Activated CD4-positive, CD25-positive, alpha-beta regulatory T cell treated with anti-CD3 and anti-CD28 coated beads, Interleukin-2, amount 50 U/mL, for 72 hours (primary cell): ENCODE data around the gene SLC16A7.
"Not testable (repeated sequence)": the region's sequence is repeated elsewhere in the genome, so short reads cannot be mapped to it uniquely, and the experiment has no call there.

Experiments
- DNase-seq: peaks from one replicate; pipeline ENCODE4 v3.0.0; 2021

The SLC16A7 gene

DNA sequence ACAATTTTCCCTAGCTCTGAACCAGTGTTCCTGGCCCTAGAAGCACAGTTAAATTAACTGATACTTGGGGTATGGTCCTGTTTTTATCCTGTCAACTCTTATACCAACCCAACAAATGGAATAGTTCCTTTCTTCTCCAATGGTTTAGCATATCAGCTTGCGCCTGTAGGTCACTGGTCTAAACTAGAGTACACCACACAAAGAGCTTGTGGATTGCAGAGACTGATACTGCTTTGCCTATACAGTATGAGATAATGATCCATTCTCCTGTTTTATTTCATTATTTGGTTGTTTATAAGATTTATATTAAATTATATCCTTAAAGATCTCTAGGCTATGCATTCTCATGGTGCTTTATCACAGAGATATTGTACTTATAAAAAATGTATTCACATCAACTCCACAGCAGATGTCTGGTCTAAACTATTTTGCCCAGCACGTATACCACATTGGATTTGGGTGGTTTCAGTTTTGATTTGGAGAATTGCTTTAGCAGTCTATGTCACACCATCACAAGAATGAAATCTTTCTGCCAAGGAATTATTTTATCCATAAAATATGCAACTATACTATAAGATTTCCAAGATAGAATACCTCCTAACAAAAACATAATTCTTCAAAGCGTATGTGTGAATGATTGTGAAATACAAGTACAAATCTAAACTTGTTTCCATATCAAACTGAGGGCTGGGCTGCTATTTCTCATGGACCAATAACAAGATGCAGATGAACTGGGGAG, 142.1 kb downstream of the SLC16A7 start:
- no peak for DNase-seq

DNA sequence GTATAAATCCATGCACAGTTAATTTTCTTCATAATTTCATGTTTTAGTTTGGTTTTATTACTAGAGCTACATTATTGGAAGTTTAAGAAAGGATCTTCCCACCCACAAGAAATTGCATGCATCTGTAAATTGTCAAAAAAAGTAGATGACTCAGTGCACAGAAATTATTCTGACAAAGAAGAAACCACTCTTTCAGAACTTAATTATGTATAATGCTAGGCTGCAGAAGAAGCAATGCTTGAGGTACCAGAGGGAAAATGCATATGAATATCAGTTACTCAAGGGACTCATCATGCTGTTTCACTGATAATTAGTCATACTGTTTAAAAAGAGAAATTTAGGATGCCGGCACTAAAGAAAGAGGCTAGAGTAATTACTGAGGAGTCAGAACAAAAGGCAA, 147.0 kb downstream of the SLC16A7 start:
- no peak for DNase-seq

DNA sequence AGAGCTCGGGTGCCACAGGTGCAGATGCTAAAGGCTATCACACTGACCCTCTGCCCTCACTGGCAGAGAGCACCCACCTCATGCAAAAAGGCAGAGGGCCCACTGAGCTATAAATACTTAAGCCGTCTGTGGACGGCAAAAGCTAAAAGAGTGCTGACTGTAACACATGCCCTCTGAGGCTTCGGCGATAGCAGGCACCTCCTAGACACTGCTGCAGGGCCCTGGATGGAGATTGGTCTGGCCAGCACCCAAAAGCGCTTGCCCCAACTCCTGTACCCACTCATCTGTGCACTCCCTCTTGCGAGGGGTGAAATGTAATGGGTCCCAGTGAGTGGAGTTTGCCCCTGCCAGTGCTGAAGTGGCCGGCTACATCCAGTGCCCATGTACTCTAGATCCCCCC, 148.7 kb downstream of the SLC16A7 start:
- DNase-seq, result no peak

DNA sequence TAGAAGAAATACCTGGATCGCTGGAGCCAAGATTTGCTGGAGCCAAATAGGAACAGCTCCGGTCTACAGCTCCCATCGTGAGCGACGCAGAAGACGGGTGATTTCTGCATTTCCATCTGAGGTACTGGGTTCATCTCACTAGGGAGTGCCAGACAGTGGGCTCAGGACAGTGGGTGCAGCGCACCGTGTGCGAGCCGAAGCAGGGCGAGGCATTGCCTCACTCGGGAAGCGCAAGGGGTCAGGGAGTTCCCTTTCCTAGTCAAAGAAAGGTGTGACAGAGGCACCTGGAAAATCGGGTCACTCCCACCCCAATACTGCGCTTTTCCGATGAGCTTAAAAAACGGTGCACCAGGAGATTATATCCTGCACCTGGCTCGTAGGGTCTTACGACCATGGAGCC, 155.3 kb downstream of the SLC16A7 start:
- DNase-seq, result not testable (repeated sequence)

DNA sequence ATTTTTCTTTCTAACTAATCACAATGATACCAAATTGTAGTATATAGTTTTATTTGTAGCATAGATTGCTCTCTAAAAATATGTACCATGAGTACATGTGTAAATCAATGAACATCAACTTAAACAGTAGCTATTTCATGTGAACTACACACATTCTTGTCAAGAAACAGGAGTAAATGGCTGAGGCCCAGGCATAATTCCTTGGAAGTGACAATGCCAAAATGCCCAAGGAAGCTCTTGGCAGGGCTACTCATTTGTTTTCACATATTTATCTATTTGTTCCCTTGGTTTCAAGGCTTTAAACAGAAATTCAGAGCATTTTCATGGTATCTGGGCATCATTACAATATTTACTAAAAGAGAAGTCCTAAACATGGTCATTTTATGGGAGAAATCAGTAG, 165.7 kb downstream of the SLC16A7 start:
- DNase-seq, result no peak

DNA sequence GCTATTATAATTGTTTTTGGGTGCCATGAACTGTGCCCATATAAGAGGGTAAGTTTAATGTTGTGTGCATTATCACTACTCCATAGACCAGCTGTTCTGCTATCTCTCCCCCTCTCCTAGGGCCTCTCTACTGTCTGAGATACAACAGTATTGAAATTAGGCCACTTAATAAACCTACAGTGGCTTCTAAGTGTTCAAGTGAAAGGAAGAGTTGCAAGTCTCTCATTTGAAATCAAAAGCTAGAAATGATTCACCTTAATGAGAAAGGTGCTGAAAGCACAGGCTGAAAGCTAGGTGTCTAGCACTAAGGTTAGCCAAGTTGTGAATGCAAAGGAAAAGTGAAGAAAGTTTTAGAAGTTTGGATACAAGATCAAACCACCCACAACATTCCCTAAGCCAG, 168.0 kb downstream of the SLC16A7 start:
- DNase-seq, result no peak

DNA sequence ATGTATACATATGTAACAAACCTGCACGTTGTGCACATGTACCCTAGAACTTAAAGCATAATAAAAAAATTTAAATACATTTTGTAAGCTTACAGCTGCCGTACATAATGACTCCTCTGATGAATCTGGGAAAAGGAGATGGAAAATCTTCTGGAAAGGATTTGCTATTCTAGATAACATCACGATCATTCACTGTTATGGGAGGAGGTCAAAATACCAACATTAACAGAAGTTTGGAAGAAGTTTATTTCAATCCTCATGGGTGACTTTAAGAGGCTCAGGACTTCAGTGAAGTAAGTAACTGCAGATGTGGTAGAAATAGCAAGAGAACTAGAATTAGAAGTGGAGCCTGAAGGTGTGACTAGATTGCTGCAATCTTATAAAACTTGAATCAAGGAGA, 172.2 kb downstream of the SLC16A7 start:
- DNase-seq, result no peak

DNA sequence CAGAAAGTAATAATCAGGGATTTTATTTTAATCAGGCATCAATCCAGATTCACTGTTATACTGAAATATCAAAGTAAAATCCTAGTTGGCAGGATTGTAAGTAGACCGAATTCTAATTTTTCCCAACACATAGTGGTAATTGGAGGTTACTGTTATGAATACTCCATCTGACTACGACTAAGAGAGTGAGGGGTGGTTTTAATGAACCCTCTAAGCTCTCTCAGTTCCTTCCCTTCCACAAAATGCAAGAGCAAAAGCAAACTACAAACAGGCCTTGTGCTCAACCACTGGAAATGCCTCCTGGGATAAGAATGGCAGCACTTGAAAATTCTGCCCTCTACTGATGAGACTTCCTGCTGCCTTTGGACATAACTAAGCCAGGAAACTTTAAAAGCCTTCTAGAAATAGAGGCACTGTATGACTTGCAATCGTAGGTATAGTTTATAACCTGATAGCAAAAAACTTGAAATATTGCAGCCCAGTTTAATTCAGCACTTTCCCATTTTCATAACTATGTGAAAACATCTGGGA, 184.8 kb downstream of the SLC16A7 start:
- no peak for DNase-seq

DNA sequence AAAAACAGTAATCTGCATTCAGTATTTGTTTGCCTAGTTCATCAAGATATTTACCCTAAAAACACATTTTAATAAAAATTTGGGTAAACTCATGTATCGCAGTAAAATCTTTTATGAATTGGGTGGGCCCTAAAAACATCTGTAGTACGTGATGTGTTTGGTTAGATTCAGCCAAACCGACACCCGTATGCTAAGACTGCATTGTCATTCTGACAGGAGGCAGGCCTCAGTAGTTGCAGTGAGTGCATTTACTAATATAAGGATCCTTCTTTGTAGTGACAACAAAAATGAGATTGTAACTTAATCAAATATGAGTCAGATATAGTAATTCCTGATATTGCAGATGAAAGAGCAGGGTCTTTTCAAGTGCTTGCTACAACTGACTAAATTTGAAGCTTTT, 191.8 kb downstream of the SLC16A7 start:
- DNase-seq, result no peak

DNA sequence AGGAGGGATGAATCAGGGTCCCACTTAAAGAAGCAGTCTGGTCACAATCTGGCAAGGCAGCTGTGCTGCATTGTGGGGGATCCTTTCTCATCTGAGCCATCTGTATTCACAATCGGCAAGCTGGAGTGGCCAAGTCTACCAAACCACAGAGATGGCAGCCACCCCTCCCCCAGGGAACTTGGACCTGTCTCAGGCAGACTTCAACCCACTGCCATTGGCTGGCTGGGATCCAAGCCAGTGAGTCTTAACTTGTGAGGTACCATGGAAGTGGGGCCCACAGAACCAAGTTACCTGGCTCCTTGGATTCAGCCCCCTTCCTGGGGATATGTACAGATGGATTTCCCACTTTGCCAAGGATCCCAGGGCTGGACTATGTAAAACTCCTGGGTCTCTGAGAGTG, 196.8 kb downstream of the SLC16A7 start:
- DNase-seq, result no peak

DNA sequence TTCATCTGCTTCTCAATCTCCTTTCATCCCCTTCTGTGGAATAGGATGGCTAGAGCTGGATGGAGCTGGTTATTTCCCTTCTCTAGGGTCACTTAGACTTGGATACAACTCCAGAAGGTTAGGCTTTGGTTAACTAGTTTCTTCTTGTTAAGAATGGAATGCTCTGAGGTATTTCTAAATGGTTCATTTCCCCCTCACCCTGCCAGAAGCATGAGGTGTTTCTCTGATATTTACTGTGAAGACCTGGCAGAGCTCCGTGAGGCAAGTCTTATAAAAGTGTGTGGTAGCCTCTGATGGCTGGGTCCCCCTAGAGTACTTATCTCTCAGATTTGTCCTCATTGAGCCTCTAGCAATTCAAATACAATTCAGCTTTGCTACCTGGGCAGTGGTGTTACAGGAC, 207.9 kb downstream of the SLC16A7 start:
- no peak for DNase-seq

DNA sequence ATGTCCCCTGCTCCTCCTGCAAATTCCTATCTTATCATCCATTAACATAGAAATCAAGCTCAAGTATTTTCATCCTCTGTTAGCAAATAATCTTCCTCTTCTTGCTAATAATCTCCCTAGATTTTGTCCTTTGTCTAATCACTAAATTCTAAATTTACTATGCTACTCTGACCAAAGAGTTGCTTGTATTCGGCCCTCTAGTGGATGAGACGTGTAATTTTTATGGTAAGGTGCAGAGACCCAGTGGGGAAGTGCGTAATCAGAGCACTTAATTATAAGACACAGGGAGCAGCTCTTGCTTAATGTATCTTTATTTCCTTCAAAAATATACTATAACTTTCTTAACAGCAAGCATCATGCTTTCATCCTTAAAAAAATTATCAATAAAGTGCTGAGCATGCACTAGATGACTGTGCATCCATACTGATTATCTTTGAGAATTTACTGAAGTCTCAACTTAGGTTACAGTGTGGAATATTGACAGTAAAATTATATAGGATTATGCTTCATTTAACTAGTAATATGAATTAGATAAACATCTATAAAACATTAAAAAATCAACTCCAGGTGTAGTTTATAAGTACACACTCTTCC, 212.6 kb downstream of the SLC16A7 start:
- no peak for DNase-seq

DNA sequence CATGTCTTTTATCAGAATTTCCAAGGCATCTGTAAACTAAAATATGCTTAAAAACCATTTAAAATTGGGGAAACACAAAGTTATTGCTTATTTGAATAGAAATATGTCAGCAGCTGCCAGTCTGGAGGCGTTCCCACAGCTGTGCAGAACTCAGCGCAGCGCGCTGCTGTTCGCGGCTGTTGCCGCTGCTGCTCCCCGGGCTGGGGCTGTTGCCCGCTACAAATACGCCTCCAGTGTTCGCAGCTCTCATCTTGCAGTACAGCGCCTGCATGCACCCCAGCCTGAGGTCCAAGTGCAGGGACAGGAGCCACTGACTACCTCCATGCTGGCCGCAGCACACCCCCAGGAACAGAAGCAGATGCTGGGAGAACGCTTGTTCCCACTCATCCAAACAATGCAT, 216.2 kb downstream of the SLC16A7 start:
- DNase-seq, result no peak

DNA sequence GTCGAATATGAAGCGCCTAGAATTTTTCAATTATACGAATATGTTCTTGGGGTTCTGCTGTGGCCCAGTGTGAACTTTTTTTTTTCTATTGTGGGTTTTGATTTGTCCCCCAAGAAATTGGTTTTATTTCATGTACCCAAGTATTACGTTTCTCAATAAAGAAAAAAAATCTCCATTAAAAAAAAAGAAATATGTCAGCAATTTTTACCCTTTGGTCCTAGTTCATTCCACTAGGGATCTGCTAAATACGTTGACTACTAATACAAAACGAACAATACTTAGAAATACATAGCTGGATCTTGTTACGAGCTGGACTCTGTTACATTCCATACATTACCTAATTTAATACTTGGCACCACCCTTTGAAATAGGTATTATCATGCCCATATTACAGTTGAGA, 216.9 kb downstream of the SLC16A7 start:
- DNase-seq, result no peak

DNA sequence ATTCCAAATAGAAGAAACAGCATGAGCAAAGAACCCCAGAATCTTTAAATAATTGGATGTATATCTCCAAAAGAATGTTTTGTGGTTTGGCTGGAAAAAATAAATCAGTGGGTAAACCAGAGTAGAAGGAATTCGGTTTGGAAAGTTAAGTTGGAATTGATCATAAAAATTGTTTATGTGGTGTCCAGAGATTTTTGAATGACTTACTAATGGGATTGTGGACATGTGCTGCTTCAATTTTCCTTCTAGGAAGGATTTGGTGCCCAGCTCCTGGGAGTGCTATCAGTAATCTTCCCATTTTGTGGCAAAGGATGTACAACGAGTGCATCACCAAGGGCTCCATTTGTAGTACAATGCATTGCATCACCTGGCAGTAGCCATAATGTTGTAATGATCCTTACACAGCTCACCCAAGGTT, 224.8 kb downstream of the SLC16A7 start:
- no peak for DNase-seq

DNA sequence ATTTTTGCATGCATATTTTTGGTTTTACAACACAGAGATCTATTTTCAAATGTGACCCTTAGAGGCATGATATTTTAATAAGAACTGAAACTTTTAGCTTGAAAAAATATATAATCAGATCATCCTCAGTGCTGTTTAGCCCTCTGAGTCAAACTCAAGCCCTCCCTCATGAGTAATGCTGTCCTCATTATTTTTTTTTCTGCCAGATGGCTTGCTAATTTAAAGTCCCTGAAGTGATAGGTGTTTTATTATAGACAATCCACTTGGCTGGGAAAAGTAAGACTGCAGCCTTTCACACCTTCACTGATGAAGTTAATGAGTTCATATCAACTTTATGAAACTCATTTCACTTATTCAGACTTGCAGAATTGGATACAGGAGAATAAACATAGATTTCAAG, 227.7 kb downstream of the SLC16A7 start:
- DNase-seq, result no peak

DNA sequence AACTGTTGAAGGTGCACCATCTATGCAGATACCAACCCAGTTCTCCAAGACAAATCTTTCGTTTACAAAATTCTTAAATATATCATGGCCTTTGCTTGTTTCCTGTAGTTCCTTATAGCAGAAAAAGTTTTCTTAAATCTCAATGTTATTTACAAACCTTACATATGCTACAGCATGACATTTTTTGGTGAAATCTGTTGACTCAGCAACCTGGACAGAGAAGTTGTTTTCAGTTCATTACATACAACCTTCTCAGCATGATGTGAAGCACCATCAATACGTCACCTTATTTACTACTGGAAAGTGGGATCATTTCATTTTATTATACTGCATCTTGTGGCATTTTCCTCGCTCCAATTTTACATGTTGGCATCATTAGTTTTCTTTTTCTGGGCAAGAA, 231.9 kb downstream of the SLC16A7 start:
- DNase-seq, result no peak

DNA sequence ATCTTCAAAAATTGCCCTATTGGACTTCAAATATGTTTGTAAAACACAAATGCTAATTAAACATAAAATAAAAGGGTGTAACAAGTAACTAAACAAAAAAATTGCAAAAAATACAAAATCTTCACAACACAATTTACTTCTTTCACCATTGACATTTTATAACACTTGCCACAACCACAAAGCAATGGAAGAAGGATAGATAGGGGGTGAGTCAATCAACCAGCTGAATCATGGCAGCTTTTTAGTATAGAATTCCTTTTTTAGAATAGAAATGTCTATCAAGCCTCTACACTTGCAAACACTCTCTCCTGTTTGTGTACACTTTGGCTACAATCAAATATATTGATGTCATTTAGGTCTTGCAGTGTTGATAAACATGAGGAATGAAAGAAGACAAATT, 232.7 kb downstream of the SLC16A7 start:
- no peak for DNase-seq

DNA sequence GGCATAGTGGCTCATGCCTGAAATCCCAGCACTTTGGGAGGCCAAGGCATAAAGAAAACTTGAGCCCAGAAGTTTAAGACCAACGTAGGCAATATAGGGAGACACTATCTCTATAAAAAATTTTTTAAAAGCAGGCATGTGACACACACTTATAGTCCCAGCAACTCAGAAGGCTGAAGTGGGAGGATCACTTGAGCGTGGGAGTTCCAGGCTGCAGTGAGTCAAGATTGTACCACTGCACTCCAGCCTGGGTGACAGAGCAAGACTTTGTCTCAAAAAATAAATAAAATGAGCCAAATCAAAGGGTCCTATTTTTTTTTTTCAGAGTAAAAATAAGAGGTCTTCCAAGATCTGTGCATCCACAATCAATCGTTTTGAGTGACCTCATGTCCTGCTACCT, 237.6 kb downstream of the SLC16A7 start:
- no peak for DNase-seq

DNA sequence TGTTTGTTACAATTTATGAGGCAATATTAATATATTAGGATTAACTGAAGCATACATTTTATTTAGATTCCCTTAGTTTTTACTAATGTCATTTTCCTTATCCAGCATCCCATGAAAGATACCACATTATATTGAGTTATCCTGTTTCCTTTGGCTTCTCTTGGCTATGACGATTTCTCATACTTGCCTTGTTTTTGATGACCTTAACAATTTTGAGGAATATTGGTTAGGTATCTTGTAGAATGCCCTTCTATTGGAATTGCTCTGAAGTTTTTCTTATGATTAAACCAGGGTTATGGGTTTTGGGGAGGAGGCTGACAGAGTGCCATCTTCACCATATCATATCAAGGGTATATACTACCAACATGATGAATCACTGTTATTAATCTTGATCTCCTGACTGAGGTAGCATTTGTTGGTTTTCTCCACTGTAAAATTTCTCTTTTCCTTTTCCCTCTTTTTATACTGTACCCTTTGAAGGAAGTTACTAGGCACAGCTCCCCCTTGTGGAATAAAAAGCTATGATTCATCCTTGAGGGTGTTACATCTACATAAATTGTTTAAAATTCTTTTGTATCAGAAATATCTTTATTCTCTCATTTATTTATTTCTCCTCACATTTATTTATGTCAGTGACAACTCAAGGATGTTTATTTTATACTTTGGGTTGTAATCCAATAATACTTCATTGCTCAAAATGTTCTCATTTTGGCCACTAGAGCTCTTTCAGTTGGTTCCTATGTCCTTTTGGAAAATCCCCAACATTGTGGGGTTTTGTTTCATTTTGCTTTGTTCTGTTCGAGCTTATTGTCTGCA, 239.0 kb downstream of the SLC16A7 start:
- no peak for DNase-seq
